Activated CD4-positive, alpha-beta T cell treated with anti-CD3 and anti-CD28 coated beads for 48 hours (primary cell): ENCODE results near the gene CGN.
A peak's percentile ranks its signal among the peaks of the same experiment; 100 is the strongest.
"Not testable (repeated sequence)": the region's sequence is repeated elsewhere in the genome, so short reads cannot be mapped to it uniquely, and the experiment has no call there.

Experiments
- DNase-seq: peaks from one replicate; pipeline ENCODE4 v3.0.0-alpha.2; 2020

The CGN gene

DNA sequence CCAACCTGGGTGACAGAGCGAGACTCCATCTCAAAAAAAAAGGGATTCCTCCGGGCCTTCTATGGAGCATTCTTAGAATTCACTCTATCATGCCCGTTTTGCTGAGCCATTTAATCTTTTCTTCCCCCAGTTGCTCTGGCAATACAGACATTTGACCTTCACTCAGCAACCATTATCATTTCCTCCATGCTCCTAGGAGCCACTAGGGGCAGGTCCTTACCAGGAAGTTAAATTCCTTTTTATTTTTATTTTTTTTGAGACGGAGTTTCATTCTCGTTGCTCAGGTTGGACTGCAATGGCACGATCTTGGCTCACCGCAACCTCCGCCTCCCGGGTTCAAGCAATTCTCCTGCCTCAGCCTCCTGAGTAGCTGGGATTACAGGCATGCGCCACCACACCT, 9.7 kb upstream of the CGN start:
- DNase-seq = no peak

DNA sequence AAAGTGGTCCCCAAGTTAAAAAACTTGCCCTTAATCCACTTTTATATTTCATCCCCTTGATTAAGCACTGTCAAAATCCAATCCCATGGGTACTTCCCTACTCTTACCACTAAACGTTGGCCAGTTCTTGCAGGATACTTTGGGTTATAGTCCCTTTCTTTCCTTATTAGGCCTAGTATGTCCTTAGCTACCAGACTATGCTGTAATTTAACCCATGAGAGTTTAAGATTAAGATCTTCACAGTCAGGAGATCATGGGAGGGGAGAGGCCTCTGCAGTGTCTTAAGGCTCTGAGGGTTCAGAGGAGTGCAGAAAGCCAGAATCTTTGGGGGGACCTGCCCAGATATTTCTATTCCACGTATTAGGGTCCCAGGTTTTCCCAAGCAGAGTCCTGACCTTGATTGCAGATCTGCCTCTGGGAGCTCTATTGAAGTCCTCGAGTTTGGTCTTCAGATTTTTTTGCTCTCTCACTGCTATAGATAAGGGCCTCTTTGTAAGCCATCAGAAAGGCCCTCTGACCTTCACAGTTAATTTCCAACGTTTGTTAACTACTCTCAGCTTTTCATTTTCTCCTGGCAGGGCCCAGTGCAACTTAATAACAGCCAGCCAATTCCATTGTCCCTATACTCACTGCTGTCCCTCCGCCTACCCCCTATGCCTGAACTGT, 9.0 kb upstream of the CGN start:
- no peak for DNase-seq

DNA sequence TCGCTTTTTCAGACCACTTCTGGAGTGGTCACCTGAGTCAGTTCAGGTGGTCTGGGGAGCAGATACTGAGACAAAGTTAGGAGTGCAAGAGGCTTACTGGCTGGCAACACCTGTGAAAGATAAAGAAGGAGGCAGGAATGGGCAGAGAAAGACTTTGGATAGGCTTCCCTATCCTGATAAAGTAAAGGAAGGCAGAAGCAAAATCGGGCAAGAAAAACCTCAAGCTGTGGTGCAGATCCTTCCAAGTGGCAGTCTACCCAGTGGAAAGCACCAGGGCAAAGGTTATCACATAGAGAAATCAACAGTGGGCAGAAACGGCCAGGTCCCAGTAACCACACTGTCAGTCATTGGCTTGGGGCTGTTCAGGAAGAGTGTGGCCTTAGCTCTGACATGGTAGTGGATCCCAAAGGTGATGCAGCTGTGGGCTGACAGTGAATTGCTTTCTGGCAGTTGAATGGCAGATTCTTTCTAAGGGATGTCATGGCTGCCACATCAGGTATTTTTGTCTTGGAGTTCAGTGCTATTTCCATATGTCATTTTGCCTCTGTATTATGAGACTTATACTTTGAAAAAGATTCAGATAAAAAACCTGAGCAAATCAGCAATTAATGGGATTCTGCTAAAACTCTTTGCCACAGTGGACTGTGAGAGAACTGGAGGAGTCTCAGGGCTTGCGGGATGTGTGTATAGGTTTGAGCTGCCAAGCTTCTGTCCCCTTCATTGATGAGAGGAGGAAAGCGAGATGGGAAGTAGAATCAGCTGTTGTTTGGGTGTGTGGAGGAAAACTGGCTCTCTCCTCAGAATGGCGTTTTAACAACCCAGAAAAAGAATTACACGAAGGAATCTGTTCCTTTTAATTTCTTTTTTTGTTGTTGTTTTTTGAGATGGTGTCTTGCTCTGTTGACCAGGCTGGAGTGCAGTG, 8.1 kb upstream of the CGN start:
- DNase-seq = no peak

DNA sequence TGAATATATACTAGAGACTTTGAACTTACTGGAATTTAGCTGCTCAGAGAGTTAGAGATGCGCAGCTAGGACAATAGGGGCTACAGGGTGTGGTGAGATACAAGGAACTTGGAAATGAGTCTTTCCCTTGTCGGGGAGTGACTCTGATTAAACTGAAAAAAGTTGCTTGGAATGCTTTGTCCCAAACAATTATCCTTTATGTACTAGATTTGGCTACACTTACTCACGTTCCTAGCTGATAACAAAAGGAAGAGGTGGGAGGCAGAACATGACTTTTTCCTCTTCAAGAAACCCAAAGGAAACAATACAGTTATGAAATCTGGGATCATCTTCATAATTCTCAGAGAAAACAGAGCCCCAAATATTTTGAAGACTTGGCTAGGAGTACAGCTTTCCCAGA, 6.9 kb upstream of the CGN start:
- DNase-seq = no peak

DNA sequence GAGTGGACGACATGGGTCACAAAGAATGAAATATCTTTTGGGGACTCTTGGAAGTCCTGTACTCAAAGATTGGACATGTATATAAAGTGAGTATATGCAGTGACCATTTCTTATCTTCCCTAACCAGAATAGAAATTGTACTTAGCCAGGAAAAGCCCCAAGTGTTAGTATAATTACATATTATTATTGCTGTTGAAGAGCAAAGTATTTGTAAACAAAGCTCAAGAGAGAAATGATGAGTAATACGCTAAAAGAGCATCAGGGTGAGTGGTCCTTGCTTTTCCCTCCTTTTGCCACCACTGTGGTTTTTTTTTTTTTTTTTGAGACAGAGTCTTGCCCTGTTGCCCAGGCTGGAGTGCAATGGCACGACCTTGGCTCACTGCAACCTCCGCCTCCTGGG, 6.4 kb upstream of the CGN start:
- DNase-seq = no peak

DNA sequence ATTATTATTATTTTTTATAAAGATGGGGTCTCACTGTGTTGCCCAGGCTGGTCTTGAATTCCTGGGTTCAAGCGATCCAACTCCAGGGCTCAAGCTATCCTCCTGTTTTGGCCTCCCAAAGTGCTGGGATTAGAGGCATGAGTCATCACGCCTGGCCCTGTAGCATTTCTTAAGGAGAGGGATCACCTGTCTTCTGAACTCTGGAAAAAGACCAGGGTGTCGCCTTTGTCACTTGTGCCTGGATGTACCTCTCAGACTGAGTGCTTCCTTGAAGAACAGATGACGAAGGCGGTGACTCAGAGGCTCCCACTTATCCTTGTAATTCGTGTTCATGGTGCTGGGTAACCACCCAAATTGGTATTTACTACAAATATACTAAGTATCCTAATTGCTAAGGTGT, 2.4 kb upstream of the CGN start:
- DNase-seq = no peak

DNA sequence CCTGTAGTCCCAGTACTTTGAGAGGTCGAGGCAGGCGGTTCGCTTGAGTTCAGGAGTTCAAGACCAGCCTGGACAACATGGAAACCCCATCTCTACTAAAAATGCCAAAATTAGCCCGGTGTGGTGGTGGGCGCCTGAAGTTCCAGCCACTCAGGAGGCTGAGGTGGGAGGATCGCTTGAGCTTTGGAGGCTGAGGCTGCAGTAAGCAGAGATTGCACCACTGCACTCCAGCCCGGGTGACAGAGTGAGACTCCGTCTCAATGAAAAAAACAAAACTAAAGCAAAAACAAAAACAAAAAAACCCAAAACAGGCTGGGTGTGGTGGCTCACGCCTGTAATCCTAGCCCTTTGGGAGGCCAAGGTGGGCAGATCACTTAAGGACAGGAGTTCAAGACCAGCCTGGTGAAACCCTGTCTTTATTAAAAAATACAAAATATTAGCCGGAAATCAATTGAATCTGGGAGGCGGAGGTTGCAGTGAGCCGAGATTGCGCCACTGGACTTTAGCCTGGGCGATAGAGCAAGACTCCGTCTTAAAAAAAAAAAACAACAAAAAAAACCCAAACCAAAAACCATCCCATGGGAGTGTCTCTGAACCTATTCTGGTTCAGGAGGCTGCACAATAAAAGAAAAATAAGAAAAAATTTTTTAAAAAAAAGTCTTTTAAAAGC, 1.7 kb upstream of the CGN start:
- DNase-seq = no peak

DNA sequence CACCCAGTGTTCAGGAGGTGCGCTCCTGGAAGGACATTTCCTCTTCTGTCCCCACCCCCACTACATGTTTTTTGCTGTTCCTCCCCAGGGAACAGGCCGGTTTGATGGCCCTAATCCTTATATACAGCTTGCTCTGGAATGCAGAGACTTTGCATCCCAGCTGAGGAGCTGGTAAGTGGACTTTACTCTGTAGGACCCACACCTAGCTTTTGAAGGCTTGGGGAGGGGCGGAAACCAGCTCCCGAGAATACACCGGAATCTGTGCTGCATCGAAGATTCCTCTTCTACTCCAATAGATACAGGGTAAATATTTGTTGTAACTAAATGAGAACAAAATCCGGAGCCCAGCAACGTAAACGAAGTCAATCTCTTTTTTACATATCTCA, 1.2 kb upstream of the CGN start:
- no peak for DNase-seq

DNA sequence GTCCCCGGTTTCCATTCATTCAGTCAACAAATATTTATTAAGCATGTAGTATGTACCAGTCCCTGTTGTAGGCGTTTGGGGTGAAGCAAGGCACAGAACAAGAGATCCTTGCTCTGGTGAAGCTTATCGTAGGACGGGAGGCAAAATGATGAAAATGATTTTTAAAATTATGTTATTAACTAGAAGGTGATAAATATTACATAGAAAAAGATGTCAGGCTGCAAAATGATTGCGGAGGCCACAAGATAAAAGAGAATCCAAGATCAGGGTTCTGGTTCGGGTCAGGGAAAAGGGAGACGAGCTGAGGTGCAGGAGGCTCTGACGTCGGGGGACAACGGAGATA, 602 bp upstream of the CGN start:
- no peak for DNase-seq

DNA sequence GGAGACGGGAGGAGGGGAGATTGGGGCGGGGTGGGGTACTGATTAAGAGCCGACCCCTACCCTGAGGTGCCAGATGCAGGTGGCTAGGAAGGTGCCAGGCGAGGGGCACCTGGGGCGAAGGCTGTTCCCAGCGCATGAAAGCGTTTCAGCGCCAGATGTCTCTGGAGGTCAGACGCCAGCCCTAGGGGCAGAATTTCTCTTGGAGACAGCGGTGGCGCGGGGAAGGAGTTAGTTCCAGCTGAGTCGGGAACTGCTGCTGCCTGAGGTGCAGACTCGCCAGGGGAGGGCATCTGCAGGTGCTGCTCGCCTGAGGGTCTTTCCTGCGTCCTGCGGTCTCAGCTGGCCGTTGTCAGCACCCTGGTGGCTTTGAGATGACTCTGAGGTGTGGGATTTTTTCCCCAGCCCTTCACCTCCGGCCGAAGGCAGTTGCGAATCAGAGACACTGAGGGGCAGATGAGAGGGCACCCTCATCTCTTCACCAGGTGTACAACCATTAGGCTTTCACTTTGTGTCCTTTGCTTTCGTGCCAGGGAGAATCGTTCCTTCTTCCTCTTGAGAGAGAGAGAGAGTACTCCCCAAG, 539 bp downstream of the CGN start:
- peak; percentile 32 for DNase-seq

DNA sequence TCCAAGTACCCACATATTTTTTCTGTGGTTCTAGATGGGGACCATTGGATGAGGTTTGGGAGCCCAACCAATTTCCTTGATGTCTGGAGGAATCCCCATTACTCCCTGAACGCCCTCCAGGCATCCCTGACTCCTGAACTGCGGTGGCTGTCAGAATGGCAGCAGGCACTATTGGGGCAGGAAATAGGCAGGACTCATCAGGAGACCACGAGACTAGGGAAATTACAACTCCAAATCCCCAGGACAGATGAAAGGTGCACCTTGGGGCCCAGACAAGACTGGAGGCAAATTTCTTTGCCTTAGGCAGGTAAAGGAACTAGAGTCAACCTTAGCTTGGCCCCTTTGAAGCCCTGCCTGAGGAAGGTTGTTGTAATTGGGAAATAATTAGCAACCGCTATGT, 1.1 kb downstream of the CGN start:
- no peak for DNase-seq

DNA sequence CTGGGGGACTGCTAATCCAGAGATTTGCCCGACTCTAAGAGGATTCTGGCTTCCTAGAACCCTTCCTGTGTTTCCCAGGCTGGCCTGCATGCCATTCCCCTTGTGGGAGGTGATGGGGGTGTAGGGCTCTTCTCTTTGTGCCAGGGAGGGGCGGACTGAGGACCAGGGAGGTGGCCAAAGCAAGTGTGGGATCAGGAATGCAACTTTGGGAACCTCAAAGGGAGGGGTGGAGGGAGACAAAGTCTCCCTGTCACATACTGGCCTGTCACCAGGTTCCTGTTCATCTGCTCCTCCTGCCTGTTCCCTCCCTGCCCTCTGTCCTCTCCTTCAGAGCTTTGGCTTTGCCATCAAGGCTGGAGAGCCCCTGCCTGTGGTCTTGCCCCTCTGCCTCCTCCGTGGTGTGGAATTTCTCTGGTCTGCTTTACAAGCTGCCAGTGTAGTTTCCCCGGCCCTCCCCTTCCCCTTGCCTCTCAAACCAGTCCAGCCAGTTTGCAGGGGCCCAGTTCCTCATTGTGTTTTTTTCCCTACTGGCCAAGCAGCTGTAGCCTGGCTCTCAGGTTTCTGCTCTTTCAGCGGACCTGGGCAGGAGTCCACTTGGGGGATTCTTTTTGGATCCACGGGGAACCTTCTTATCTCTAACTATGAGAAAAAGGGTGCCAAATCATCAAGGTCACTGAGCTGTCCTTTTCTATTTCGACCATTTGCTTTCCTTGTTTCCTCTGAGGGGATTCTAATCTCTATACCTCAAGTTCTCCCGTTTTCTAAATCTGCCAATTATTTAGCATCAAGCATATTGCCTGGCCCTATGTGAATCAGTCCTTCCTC, 1.8 kb downstream of the CGN start:
- no peak for DNase-seq

DNA sequence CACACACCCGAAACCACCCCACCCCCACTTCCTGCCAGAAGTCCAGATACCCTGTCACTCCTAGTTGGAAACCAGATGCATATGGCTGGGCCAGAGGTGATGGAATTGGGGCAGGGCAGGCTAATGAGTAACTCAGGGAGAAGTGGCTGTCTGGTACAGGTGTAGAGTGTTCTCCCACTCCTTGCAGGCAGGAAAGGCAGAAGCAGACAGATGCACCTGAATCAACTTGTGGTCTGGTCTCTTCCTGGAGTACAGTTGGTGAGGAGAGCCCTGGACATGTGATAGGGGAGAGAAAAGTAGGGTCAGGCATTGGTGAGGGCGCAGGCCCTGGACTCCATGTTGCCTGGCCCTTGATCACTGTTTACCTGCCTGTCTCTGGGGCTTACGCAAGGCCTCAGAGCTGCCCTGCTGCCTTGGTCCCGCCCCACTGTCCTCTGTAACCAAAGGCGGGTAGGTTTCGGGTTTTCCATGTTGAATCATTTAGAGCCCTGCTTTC, 2.5 kb downstream of the CGN start:
- peak; percentile 18 for DNase-seq

DNA sequence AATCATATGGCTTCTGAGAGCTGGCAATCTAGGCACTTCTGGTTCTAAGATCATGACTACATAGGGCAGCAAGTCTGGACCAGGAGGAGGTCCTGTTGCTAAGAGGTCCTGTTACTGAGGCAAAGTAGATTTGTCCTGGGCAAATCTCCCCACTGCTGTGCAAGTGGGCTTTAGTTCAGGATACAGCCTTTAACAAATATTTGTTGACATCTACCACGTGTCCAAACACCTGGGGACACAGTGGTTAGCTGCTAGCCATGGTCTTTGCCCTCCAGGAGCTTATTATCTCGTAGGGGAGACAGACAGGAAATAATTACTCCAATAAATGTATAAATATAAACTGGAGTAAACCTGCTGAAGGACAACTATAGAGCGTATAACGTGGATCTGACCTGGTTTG, 3.2 kb downstream of the CGN start:
- no peak for DNase-seq

DNA sequence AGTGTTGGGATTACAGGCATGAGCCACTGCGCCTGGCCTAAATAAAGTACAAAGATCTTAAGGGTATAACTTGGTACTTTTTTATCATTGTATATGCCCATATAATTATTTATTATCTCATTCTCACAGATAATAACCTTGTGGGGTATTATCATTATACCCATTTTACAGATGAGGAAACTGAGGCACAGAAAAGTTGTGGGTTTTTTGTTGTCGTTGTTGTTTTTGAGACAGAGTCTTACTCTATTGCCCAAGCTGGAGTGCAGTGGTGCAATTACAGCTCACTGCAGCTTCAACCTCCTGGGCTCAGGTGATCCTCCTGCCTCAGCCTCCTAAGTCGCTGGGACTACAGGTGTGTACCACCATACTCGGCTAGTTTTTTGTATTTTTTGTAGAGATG, 4.1 kb downstream of the CGN start:
- no peak for DNase-seq

DNA sequence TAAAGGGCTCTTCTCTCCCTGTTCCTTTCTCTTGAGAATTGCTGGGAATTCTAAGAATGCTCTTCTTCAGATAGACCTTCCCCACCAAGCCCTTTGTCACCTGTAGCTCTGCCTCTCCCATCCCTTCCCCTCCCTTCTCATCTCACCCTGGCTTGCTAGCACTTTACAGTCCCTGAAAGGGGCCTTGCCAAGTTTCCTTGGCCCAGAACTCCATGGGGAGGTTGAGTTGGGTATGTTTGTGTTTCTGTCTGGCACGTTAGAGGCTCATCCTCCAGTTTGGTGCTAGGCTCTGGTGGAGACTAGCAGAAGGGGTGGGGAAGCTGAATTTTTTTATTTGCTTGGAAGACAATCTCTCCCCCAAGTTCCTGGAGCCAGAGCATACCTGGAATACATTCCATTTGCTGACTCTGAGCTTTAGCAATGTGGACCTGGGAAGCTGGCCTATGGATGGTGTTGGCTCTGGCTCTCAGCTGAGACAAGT, 4.9 kb downstream of the CGN start:
- DNase-seq = no peak

DNA sequence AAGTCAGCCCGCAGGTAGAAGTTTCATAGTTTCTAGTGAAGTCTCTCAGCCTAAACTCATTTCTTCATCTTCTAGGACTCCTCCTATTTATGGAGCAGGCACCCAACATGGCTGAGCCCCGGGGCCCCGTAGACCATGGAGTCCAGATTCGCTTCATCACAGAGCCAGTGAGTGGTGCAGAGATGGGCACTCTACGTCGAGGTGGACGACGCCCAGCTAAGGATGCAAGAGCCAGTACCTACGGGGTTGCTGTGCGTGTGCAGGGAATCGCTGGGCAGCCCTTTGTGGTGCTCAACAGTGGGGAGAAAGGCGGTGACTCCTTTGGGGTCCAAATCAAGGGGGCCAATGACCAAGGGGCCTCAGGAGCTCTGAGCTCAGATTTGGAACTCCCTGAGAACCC, 7.2 kb downstream of the CGN start:
- DNase-seq = no peak

DNA sequence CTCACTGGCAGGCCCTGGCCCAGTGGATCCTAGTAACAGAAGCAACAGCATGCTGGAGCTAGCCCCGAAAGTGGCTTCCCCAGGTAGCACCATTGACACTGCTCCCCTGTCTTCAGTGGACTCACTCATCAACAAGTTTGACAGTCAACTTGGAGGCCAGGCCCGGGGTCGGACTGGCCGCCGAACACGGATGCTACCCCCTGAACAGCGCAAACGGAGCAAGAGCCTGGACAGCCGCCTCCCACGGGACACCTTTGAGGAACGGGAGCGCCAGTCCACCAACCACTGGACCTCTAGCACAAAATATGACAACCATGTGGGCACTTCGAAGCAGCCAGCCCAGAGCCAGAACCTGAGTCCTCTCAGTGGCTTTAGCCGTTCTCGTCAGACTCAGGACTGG, 7.7 kb downstream of the CGN start:
- no peak for DNase-seq

DNA sequence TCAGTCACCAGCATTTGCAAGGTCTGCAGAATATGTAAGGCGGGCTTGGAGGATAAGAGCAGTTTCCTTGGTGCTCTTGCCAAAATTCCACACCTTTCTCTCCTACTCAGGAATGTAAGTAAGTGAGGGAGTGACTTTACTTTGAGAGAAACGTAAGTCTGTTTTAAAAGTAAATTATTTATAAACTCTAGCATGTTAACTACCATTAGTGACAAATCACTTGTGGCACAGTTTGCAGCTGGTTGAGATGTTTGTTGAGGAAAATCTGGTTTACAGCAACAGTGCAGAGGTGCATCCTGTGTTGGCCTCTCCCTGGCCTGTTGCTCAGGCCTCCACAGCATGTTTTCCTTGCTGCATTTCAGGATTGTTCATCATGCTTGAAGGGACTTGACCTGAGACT, 8.5 kb downstream of the CGN start:
- DNase-seq = no peak

DNA sequence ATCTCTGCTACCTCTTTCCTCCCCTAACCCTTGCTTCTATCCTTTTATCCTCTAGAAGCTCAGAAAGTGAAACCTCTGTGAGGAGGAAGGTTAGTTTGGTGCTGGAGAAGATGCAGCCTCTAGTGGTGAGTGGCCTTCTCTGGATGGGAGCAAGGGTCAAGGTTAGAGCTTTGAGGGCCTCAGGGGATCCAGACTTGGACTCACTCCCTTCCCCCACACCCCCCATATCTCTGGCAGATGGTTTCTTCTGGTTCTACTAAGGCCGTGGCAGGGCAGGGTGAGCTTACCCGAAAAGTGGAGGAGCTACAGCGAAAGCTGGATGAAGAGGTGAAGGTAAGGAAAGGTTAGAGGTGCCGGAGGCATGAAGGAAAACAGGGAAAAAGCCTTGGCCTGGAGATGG, 9.2 kb downstream of the CGN start:
- no peak for DNase-seq

DNA sequence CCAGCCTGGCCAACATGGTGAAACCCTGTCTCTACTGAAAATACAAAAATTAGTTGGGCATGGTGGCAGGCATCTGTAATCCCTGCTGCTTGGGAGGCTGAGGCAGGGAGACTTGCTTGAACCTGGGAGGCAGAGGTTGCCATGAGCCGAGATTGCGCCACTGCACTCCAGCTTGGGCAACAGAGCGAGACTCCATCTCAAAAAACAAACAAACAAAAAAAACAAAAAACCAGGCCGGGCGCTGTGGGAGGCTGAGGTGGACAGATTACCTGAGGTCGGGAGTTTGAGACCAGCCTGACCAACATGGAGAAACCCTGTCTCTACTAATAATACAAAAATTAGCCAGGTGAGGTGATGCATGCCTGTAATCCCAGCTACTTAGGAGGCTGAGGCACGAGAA, 11.2 kb downstream of the CGN start:
- not testable (repeated sequence) for DNase-seq

DNA sequence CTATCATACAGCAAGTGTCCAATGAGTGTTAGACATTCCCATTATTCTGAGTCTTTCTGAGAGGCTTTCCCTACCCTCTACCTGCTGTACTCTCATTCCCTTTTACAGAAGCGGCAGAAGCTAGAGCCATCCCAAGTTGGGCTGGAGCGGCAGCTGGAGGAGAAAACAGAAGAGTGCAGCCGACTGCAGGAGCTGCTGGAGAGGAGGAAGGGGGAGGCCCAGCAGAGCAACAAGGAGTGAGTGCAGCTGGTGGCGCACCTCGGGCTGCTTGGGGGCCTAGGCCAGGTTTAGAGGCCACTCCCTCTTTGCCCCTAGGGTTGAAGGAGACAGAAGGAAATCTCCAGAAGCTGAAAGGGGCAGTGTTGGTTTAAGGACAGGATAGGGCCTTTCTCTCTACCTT, 12.1 kb downstream of the CGN start:
- DNase-seq = no peak

DNA sequence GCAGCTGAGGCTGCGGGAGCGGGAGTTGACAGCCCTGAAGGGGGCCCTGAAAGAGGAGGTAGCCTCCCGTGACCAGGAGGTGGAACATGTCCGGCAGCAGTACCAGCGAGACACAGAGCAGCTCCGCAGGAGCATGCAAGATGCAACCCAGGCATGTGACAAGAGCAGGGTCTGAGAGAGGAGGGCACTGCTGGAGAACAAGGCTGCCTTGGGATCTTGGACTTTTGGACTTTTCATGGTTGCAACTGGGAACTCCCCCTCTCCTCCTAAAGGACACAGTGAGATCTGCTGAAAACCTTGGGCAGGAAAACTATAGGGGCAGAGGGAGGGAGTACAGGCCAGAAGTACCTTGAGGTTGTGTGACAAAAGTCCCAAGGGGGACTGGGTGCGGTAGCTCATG, 13.5 kb downstream of the CGN start:
- no peak for DNase-seq
